ENCODE results near the gene PDE4D.

DNA sequence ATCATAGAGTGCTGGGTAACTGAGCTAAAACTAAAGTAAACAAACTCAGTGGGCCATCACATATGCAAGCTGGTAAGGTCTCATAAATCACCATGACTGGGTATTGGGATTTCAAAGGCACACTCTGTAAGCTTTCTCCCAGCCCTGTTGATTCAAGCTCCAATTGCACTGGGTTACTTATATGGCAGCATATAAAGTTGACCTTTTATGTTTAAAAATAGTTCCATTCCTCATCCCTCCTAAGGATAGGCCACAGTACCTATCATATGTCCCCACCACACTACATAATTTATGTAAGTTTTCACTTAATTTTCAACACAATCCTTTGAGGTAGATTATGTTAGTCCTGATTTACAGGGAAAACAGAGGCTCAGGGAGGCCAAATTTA lies 872.2 kb downstream of the PDE4D start:
- TF ChIP-seq OSR1 (CRISPR knock-in tag; IDR thresholded peaks at IDR 0.05): no peak
- no peak for TF ChIP-seq ZNF565 (CRISPR knock-in tag; conservative IDR thresholded peaks at IDR 0.05; ENCODE audit: low read depth)
- TF ChIP-seq, protein P1, sequence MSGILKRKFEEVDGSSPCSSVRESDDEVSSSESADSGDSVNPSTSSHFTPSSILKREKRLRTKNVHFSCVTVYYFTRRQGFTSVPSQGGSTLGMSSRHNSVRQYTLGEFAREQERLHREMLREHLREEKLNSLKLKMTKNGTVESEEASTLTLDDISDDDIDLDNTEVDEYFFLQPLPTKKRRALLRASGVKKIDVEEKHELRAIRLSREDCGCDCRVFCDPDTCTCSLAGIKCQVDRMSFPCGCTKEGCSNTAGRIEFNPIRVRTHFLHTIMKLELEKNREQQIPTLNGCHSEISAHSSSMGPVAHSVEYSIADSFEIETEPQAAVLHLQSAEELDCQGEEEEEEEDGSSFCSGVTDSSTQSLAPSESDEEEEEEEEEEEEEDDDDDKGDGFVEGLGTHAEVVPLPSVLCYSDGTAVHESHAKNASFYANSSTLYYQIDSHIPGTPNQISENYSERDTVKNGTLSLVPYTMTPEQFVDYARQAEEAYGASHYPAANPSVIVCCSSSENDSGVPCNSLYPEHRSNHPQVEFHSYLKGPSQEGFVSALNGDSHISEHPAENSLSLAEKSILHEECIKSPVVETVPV (CRISPR knock-in tag; IDR thresholded peaks at IDR 0.05): no peak
- no peak for TF ChIP-seq SNAI2 (CRISPR knock-in tag; IDR thresholded peaks at IDR 0.05)
- no peak for TF ChIP-seq TCF4 (CRISPR knock-in tag; IDR thresholded peaks at IDR 0.05; ENCODE audit: borderline replicate concordance)

All from SK-N-SH treated with all-trans-retinoic acid at 6 μM for 48 hours (cell line).